GM12891 (cell line): ENCODE results near the gene SETBP1.

Experiments used
- PAX5 ChIP-seq: IDR thresholded peaks from 2 replicates; pipeline ENCODE4 v1.6.1; 2011; ENCODE audit warnings: low read length, moderate library complexity, mild to moderate bottlenecking; ENCODE audit not compliant: insufficient read depth, severe bottlenecking
- POLR2A ChIP-seq: IDR thresholded peaks from 2 replicates; pipeline ENCODE4 v1.6.1; 2011; ENCODE audit warnings: low read depth, low read length, control low read depth
- POLR2AphosphoS5 ChIP-seq: IDR thresholded peaks from 2 replicates; pipeline ENCODE4 v1.6.1; 2011; ENCODE audit warnings: low read depth, low read length, control low read depth
- POU2F2 ChIP-seq: IDR thresholded peaks from 2 replicates; pipeline ENCODE4 v1.6.1; 2011; ENCODE audit warnings: low read depth, mild to moderate bottlenecking, control low read depth, low read length, moderate library complexity
- SPI1 ChIP-seq: IDR thresholded peaks from 2 replicates; pipeline ENCODE4 v1.6.1; 2011; ENCODE audit warnings: low read depth, low read length, control low read depth
- TAF1 ChIP-seq: IDR thresholded peaks from 2 replicates; pipeline ENCODE4 v1.6.1; 2011; ENCODE audit warnings: low read depth, low read length, control low read depth

- TF ChIP-seq POLR2AphosphoS5 (no peak), TAF1 (no peak), POLR2A (no peak), PAX5 (no peak), SPI1 (no peak), POU2F2 (no peak)
Observed at GRCh38 chr18:44729631-44730101, 49.0 kb downstream of the SETBP1 start.
